Measurements from ENCODE around the gene MRC1.

The MRC1 gene

GRCh38 chr10:17793823-17794644 lies 15.1 kb upstream of the MRC1 start:
- no peak for DNase-seq
- intact Hi-C loops (cut with DNase I) = no loop called here

- no peak for DNase-seq
- intact Hi-C loops (cut with DNase I) = no loop called here
Measured at GRCh38 chr10:17795083-17795482, 14.1 kb upstream of the MRC1 start.

GRCh38 chr10:17795813-17796594 lies 13.1 kb upstream of the MRC1 start:
- DNase-seq = no peak
- intact Hi-C loops (cut with DNase I) = no loop called here

GRCh38 chr10:17801507-17801906 lies 7.6 kb upstream of the MRC1 start:
- no peak for DNase-seq
- intact Hi-C loops (cut with DNase I) = no loop called here

- intact Hi-C loops (cut with DNase I) = no loop called here
- no peak for DNase-seq
Measured at GRCh38 chr10:17802350-17802749, 6.8 kb upstream of the MRC1 start.

GRCh38 chr10:17802976-17803375 lies 6.2 kb upstream of the MRC1 start:
- intact Hi-C loops (cut with DNase I) = no loop called here
- DNase-seq = no peak

GRCh38 chr10:17805330-17805729 lies 3.8 kb upstream of the MRC1 start:
- DNase-seq = no peak
- intact Hi-C loops (cut with DNase I) = no loop called here

- peak in 1 of 42 donors; percentile 25 for DNase-seq
- intact Hi-C loops (cut with DNase I) = no loop called here
Measured at GRCh38 chr10:17805921-17806577, 3.1 kb upstream of the MRC1 start.

GRCh38 chr10:17811146-17811865 lies 2.2 kb downstream of the MRC1 start:
- DNase-seq = no peak
- intact Hi-C loops (cut with DNase I) = no loop called here

GRCh38 chr10:17814973-17815372 lies 5.8 kb downstream of the MRC1 start:
- DNase-seq = no peak
- intact Hi-C loops (cut with DNase I) = no loop called here

- no peak for DNase-seq
- intact Hi-C loops (cut with DNase I) = no loop called here
Measured at GRCh38 chr10:17816199-17816598, 7.1 kb downstream of the MRC1 start.

GRCh38 chr10:17817316-17817715 lies 8.2 kb downstream of the MRC1 start:
- intact Hi-C loops (cut with DNase I) = no loop called here
- DNase-seq = no peak

- no peak for DNase-seq
- intact Hi-C loops (cut with DNase I) = no loop called here
Measured at GRCh38 chr10:17817790-17818189, 8.6 kb downstream of the MRC1 start.

GRCh38 chr10:17819836-17820235 lies 10.7 kb downstream of the MRC1 start:
- intact Hi-C loops (cut with DNase I) = no loop called here
- no peak for DNase-seq

GRCh38 chr10:17820943-17821342 lies 11.8 kb downstream of the MRC1 start:
- no peak for DNase-seq

GRCh38 chr10:17821893-17822292 lies 12.7 kb downstream of the MRC1 start:
- intact Hi-C loops (cut with DNase I) = no loop called here
- DNase-seq = no peak

More at GRCh38 chr10:17820943-17821342, 11.8 kb downstream of the MRC1 start:
- intact Hi-C loops (cut with DNase I) = no loop called here

- DNase-seq = no peak
- intact Hi-C loops (cut with DNase I) = no loop called here
Measured at GRCh38 chr10:17831341-17831740, 22.2 kb downstream of the MRC1 start.

- intact Hi-C loops (cut with DNase I) = no loop called here
- no peak for DNase-seq
Measured at GRCh38 chr10:17831896-17832295, 22.7 kb downstream of the MRC1 start.

GRCh38 chr10:17833656-17834055 lies 24.5 kb downstream of the MRC1 start:
- intact Hi-C loops (cut with DNase I) = no loop called here
- DNase-seq = no peak
